H54 (cell line): ENCODE measurements around the gene PCK2.
"Not testable (repeated sequence)": the region's sequence is repeated elsewhere in the genome, so short reads cannot be mapped to it uniquely, and the experiment has no call there.

Experiments used
- DNase-seq: peaks from one replicate; pipeline ENCODE4 v3.0.0; 2011; ENCODE audit warnings: low spot score, mixed read lengths; ENCODE audit not compliant: insufficient read length
- FAIRE-seq: peaks from 3 replicates; lab custom pipeline; 2011; peaks lifted over from hg19 to GRCh38; lab: Jason Lieb, UNC
- POLR2A ChIP-seq: IDR thresholded peaks from 2 replicates; pipeline ENCODE4 v1.6.1; 2011; ENCODE audit warnings: low read depth, mild to moderate bottlenecking, low read length

PCK2 gene

GRCh38 chr14:24102357-24103048 lies 8.4 kb downstream of the PCK2 start:
- FAIRE-seq (no peak), DNase-seq (no peak)
- TF ChIP-seq POLR2A: no peak

GRCh38 chr14:24103451-24103850 lies 9.3 kb downstream of the PCK2 start:
- no peak for FAIRE-seq
- TF ChIP-seq POLR2A: no peak

GRCh38 chr14:24105609-24106239 lies 11.6 kb downstream of the PCK2 start:
- not testable (repeated sequence) for FAIRE-seq, DNase-seq

More at GRCh38 chr14:24103451-24103850, 9.3 kb downstream of the PCK2 start:
- no peak for DNase-seq

GRCh38 chr14:24106672-24107271 lies 12.7 kb downstream of the PCK2 start:
- no peak for FAIRE-seq
- no peak for DNase-seq

GRCh38 chr14:24108336-24108874 lies 14.3 kb downstream of the PCK2 start:
- DNase-seq (no peak), FAIRE-seq (no peak)
- TF ChIP-seq POLR2A: no peak

More at GRCh38 chr14:24106672-24107271, 12.7 kb downstream of the PCK2 start:
- no peak for TF ChIP-seq POLR2A

GRCh38 chr14:24110060-24110459 lies 15.9 kb downstream of the PCK2 start:
- no peak for DNase-seq
- no peak for FAIRE-seq
- TF ChIP-seq POLR2A: no peak

- no peak for DNase-seq
- TF ChIP-seq POLR2A: no peak
- FAIRE-seq: no peak
These were observed 16.4 kb downstream of the PCK2 start for GRCh38 chr14:24110523-24110922.

GRCh38 chr14:24113379-24113800 lies 19.3 kb downstream of the PCK2 start:
- no peak for TF ChIP-seq POLR2A
- FAIRE-seq: no peak

GRCh38 chr14:24113801-24114531 lies 19.9 kb downstream of the PCK2 start:
- TF ChIP-seq POLR2A: peak; percentile 46
- DNase-seq: peak; percentile 60
- no peak for FAIRE-seq

More at GRCh38 chr14:24113379-24113800, 19.3 kb downstream of the PCK2 start:
- no peak for DNase-seq

GRCh38 chr14:24114532-24115421 lies 20.7 kb downstream of the PCK2 start, which contains the start of the genes DCAF11 and NRL:
Gene DCAF11 (plus strand): TSS chr14:24114777. CDS start chr14:24115595, 818 bp downstream.
Gene NRL (minus strand): TSS chr14:24114949. CDS start chr14:24082848, 32,101 bp downstream.
- peak; percentile 20; the same call in 1 of the 2 replicates for TF ChIP-seq POLR2A
- peak; percentile 86 for FAIRE-seq

GRCh38 chr14:24115422-24116127 lies 21.5 kb downstream of the PCK2 start:
- FAIRE-seq (no peak), DNase-seq (no peak)

More at GRCh38 chr14:24114532-24115421, 20.7 kb downstream of the PCK2 start, which contains the start of the genes DCAF11 and NRL:
- peak; percentile 82 for DNase-seq

More at GRCh38 chr14:24115422-24116127, 21.5 kb downstream of the PCK2 start:
- no peak for TF ChIP-seq POLR2A
